ENCODE results near the gene MAML1.
A peak's percentile ranks its signal among the peaks of the same experiment; 100 is the strongest.

MAML1 gene

DNA sequence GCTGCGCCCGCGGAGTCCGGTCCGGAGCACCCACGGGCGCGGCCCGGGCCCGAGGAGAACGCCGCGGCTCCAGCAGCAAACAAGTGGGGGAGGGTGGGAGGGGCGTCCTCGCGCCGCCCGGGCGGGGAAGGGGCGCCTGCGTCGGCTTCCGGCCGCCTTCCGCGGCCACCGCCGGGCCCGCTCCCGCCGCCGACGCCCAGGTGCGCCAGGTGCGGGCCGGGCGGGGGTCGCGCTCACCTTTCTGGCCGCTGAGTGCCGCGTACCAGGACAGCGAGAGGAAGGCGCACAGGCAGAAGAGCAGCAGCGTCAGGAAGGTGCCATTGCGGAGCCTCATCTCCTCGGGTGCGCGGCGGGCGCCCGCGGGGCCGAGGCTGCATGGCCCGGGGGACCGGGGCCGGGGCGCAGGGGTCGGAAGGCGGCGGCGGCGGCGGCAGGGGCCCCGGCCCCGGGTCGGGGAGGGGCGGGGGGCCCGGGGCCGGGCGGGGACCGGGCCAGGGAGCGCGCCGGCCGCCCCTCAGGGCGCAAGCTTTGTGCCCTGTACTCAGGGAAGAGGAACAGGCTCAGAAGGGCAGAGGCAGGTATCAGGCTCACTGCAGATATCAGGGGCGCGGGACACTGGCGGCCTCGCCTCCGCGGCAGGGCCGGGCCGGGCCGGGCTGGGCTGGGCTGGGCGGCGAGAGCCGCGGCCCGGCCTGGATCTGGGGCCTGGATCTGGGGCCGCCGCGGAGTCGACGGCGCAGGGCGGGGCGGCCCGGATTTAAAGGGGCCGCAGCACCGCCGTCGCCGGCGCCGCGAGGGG lies 73.8 kb downstream of the MAML1 start, which contains the start of gene MGAT4B:
Gene MGAT4B, minus strand, starts transcription at position 617 of the 799 bp plus-strand sequence. Its CDS starts 283 bp downstream, at position 334.
- peak; percentile 76 for DNase-seq (ENCODE audit: low spot score)

DNA sequence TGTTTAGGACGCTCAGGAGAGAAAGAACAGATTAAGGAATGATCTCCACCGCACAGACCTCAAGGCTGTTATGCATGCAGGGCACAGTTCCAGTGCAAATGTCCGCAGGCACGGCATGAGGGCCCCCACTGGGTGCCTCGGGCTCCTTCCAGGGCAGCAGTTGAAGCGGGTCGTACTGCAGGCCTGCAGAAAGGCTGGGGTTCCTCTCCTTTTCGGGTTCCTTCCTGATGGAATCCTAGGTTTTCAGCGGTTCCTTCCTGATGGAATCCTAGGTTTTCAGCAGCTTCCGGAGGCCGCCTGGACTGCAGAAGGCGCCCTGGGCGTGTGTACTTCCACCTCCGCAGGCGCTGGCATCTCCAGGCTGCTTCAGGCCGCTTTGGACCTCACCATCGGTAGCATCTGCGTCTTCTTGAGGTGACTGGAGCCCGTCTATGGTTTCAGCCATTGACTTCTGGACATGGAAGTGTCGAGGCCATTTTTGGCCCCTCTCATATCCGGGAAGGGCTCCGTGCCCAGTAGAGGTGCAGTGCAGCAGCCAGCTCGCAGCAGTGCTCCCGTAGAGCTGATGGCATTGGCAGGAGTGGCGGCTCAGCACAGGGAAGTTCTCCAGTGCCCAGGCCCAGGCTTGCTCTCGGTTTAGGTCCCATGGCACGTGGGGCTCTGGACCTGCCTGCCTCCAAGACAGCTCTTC lies 79.7 kb downstream of the MAML1 start:
- DNase-seq (ENCODE audit: low spot score): no peak

DNA sequence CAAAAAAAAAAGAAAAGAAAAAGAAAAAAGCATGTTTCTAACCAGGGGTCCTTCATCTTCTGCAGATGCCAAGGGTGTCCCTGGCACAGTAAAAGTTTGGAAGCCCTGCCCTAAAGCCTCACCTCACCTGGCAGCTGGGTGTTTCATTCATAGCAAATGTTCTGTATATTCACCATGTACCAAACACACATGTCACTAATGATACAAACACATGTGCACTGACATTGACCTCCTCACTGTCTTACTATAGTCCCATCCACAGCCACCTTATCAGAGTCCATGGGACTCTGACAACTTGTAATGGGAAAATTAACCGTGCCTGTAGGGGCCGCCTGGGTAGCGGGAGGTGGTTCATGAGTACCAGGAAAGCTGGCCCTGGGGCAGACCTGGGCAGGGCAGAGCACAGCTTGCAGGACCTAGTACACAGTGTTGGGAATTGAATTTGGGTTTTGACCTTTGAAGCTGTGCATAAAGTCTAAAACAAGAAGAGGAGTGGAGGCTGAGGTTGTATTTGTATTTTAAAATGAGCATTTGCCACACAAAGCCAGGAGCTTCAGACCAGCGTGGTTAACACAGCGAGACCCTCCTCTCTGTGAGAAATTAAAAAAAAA lies 80.5 kb downstream of the MAML1 start:
- DNase-seq (ENCODE audit: low spot score): no peak

DNA sequence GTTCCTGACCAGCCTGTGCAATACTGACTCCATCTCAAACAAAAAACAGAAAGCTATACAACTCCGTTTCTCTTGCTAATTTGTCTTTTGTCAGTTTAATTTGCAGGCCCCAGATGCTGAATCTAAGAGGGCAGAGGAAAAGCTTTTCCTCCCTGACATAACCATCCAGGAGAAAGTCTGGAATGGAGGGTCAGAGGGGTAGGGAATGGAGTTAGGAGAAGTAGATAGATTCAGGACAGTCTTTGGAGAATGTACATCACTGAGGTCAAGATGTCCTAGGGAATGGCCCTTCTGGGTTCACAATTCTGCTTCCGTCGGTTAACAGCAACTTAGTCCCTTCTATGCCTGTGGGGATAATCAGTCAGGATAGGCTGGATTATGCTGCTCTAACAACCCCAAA lies 81.5 kb downstream of the MAML1 start:
- no peak for DNase-seq (ENCODE audit: low spot score)

DNA sequence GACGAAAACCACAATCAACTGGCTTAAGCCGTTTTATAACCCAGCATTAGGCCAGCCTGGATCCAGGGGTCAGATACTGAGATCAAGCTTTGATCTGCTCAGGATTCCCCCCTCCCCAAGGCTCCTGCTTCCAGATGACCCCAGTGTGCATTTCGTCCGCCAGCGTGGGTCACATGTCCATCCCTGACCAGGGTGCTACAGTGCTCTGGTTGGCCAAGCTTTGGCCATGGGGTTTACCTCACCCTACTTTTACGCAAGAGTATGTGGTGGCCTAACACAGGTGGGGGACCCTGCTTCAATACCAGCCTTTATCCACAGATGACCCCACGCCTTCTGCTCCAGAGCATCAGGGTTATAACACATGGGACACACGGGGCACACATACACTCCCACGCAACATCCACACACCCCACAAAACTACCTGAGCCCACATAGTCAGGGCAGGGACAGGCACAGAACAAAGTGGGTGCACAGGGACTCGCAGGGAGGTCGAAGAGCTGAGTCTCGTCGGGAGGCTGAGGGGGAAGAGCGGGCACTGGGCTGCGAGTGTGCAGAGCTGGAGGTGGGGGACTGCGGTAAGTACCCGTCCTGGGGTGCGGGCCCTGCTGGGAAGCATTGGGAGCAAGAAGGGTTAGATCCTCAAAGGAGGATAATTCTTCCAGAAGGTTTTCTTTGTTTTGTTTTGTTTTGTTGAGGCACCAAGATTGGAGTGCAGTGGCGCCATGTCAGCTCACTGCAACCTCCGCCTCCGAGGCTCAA lies 83.0 kb downstream of the MAML1 start:
- no peak for DNase-seq (ENCODE audit: low spot score)

DNA sequence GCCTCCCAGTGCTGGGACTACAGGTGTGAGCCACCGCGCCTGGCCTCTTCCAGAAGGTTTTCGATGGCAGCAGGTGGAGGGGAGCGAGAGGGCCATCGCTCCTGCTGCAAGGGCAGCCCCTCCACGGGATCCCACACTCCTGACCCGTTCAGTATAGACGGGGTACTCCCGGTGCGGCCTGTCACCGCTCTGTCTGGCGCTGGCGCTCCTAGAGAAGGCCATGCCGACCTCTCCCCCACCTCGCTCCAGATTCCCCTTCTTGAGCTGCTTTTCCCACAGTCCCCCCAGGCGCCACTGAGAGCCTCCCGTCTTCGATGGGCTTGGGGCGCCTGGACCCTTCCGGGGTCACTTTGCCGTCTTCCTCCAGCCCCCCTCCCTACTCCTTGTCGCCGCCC lies 83.8 kb downstream of the MAML1 start:
- no peak for DNase-seq (ENCODE audit: low spot score)

DNA sequence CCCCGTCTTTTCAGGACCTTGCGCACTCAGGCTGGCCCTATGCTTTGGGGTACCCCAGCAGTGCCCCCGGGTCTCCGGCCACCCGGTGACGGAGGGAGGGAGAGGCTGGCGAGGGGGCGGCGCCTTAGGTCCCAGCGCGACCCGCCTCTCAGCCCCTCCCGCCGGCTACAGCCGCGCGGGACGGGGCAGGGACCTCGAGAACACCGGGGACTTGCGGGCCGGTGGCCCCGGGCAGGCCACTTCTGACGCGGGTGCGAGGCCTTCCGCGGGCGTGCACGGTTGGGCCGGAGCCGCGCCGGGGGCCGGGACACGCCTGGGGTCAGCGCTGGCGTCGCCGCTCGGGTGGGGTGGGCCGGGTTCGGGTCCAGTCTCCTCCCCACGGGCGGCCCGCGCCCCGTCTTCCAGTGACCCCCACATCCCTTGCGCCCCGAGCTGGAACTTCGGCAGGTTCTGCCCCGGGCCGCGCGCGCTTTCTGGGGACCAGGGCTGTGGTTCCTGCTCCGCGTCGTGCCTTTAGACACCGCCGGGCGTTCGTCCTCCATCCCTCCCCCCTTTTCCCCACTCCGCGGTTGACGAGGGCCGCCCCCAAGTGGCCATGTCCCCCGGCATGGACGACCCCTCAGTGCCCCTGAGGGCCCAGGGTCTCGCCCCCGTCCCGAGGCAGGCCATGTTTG lies 84.3 kb downstream of the MAML1 start:
- no peak for DNase-seq (ENCODE audit: low spot score)

DNA sequence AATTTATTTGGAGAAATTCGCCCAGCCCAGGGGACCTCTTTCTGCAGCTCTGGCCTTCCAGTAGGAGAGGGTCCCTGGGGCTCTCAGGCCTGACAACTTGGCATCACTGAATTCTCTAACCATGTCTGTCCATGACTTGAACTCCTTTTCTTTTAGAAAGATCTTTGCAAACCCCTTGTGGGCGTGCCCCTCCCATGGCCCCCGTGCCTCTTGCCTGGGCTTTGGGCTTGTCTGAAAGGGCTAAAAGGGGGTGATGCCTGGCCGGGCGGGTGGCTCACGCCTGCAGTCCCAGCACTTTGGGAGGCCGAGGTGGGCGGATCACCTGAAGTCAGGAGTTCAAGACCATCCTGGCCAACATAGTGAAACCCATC lies 84.8 kb downstream of the MAML1 start:
- no peak for DNase-seq (ENCODE audit: low spot score)

DNA sequence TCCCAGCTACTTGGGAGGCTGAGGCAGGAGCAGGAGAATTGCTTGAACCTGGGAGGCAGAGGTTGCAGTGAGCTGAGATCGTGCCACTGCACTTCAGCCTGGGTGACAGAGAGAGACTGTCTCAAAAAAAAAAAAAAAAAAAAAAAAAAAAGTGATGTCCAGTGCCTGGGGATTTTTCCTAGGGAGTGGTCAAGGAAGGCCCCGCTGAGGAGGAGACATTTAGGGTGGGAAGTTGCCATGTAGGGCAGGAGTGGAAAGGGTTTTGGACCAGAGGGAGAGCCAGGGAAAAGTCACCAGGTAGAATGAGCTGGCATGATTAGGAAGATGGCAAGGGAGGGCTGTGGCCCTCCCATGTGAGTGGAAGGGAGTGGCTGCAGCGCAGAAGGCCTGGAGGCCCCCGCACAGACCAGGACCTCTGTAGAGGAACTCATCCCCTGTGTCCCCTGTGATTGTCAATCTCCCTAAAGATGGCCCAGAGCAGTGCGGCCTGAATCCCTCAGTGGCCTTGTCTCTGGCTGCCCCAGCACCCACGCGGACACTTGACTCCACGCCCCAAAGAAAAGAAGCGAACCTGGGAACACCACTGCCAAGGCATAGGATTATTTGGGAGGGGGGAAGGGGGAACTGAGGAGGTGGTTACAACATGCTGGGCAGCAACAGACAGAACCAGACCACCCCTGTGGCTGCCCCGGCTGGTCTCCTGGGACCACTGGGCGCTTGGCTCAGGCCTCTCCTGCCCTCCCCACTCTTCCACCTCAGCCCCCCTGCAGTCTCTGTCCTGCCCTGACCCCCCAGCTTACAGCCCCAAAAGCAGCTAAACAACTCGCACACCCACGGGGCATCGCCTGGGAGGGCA lies 85.5 kb downstream of the MAML1 start:
- DNase-seq (ENCODE audit: low spot score): no peak

DNA sequence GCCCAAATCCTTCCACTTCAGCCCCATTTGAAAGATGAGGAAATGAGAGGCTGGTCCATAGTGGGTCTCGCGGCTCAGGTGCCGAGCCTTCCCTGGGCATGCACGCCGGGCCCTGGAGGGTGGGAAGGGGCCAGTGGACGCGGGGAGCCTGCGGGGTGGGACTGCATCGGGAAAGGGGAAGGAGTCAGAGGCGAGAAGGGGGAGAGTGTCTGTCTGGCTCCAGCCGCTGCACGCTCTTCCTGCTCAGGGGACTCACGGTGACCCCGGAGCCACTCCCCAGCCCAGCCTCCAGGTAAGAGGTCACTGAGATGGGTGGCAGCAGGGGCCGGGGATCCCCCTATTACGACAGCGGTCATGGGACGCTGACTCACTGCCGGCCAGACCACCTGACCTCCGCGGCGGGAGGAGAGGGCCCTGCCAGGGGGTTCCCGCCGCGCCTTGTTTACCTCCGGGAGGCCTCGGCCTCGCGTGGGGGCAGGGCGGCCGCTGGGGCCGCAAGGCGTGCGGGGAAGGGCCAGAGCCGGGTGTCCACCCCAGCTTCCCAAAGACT lies 86.2 kb downstream of the MAML1 start:
- peak; percentile 85 for DNase-seq (ENCODE audit: low spot score)

DNA sequence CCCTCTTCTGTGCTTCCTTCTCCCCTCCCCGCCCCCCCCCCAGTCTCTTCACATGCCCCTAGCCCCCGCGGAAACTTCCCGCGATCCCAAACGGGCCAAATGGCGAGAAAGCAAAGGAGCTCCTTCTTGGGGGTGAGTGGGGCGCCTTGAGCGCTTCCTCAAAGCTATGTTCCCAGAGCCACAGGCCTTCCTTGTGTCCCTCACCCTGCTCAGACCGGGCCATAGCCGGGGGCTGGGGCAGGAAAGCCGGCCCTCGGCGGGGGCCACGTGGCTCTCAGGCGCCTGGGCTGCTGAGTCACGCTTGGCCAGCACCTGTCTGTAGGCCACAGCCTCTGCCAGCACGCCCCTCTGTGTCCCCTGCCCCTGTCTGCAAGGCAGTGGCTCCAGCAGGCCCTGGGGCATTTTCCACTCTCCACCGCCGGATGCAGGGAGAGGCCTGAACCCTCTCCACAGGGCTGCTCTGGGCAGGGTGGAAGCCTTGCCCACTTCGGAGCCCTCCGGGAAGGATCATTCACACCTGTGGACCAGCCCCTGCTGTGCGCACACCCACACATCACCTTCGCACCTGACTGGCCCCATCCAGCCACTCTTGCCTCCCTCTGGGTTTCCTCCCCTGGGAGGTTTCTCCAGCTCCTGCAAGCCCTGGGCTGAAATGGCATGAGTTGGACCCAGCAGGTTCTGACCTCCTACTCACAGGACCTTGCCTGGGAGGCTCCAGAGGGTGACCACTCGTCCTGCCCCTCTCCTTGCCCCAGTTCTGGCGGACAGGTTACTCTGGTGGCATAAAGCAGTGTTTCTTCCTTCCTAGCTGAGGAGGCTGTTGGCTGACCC lies 86.9 kb downstream of the MAML1 start:
- peak; percentile 46 for DNase-seq (ENCODE audit: low spot score)

DNA sequence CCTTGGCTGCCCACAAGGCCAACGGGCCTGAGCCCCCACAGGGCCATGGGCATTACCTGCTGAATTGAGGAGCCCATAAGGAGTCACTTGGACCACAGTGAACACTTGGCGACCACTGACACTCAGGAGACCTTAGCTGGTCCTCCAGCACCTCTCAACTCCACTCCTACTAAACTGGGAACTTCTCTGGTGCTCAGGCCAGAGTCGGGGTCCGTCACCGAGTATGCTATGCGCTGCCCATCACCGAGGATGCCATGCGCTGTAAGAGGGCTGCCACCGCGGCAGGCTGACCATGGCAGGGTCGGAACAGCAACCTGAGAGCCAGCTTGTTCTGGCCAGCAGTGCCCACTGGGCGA lies 87.5 kb downstream of the MAML1 start:
- DNase-seq (ENCODE audit: low spot score): no peak

DNA sequence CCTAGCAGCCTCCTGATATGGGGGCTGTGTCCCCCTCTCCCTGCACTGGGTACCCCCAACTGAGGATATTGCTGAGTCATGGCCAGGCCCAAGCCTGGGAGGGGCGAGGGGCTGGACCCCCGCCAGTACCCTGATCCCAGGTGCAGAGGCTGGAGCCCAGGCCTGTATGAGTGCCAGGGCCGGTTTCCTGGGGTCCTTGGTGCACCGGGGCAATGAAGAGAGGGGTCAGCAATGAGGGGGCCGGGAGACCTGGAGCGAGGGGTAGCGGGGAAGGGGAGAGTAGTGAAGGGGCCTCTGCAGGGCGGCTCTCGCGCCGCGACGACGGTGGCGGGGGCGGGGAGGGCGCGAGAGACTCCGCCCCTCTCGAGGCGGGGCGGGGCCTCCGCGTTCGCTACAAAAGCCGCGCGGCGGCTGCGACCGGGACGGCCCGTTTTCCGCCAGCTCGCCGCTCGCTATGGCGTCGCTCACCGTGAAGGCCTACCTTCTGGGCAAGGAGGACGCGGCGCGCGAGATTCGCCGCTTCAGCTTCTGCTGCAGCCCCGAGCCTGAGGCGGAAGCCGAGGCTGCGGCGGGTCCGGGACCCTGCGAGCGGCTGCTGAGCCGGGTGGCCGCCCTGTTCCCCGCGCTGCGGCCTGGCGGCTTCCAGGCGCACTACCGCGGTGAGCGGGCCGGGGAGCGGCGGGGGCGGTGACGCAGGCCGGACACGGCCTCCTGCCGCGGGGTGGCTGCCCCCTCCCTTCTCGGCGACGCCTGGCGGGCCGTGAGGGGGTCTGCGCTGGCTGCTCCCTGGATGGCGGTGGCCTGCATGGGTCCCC lies 88.1 kb downstream of the MAML1 start, which contains the start of gene SQSTM1:
Gene SQSTM1, plus strand, starts transcription at position 423 of the 815 bp plus-strand sequence. Its CDS starts 32 bp downstream, at position 455.
- DNase-seq (ENCODE audit: low spot score): peak; percentile 81

DNA sequence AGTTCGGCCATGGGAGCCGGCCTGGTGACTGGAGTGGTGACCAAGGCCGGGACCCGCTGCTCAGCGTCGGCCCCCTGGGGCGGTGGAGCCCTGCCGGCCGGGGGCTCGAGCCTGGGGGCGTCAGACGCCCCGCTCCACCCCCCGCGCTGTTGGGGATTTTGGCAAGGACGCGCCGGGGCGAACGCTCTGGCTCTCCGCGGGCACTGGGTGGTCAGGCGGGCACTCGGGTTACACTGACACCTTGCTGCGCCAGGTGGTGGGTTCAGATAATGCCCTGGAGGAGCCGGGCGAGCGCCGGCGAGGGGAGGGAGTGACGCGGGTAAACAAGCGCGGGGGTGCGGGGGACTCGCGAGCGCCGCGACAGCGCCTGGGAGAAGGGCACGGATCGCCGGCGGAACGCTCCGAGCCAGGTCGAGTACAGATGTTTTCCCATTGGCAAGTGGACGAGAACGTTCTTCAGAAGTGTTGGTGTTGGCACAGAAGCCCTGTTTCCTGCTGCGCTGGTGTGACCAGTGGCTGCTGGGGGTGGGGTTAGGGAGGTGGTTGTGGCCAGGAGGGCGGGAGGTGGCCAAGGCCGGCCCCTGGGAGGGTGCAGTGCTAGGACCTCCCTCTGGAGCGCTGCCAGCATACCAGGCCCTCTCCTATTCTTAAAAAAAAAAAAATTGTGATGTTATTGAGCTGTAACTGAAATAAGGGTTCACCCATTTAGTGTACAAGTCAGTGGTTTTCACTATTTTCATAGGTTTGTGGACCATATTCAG lies 88.9 kb downstream of the MAML1 start:
- DNase-seq (ENCODE audit: low spot score): peak; percentile 85

DNA sequence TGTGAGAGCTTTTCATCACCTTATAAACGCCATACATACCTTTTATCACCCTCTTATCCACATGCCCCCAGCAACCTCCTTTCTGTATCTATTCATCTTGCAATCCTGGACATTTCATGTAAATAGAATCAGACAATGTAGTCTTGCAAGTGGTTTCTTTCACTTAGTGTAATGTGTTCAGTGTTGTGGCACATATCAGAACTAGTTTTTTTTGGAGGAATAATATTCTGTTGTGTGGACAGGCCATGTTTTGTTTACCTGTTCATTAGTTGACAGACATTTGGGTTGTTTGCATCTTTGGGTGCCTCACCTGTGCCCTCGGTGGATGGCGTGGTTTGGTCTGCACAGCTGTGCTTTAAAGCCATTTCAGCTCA lies 89.4 kb downstream of the MAML1 start:
- DNase-seq (ENCODE audit: low spot score): no peak

DNA sequence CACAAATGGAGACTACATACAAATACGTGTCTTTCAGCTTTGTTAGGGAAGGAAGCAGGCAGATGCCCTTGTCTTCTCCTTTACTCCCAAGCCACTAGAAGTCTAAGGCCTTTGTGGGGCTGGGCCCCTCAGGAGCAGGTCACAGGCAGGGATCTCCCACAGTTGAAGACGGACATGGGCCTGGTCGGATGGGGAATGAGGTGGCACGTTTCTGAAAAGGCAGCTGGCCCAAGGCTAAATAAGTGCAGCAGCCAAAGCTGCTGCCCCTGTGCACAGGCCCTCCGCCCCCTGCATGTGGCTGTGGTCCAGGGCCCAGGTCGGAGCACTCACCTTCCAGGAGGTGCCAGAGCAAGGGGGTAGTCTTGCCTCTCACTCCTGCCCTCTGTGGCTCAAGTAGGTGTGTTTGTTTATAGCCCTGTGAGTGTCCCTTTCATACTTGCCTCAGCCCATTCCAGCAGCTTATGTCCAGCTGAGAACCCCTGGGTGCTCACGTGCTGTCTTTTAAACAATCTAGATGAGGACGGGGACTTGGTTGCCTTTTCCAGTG lies 89.9 kb downstream of the MAML1 start:
- DNase-seq (ENCODE audit: low spot score): no peak

DNA sequence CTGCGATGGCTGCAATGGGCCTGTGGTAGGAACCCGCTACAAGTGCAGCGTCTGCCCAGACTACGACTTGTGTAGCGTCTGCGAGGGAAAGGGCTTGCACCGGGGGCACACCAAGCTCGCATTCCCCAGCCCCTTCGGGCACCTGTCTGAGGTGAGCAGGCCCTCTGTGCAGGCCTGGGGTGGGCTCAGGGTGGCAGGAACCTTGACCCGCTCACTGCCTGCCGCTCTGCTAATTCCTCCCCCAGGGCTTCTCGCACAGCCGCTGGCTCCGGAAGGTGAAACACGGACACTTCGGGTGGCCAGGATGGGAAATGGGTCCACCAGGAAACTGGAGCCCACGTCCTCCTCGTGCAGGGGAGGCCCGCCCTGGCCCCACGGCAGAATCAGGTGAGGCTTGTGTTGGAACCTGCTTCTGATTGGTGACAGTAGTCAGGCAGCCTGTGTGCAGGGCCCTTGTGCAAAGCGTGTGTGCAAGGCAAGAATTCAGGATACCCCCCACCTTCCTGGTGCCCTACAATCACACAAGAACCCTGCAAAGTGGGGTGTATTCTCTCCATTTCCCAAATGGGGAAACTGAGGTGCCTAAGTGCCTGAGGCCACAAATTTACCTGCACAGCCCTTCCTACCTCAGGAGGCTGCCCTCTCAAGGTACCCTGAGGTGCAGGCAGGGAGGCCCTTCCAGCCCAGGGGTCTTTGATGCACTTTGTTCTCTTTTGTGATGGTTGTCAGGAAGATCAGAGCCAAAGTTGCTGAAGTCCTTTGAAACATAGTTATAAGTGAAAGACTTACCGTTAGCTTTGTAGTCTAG lies 91.5 kb downstream of the MAML1 start:
- DNase-seq (ENCODE audit: low spot score): no peak

Measured in NAMALWA (cell line).